Activated T-cell treated with anti-CD3 and anti-CD28 coated beads, Interleukin-2, amount 50 U/mL, for 4 hours (primary cell): ENCODE measurements around the gene DNMT3L. TPM values are rescaled to one million over a fixed set of nuclear protein-coding genes. Genes with fewer than 3 reads are reported as not detected.

Experiments used
- ATAC-seq, 2 donors: fragments of 200-7000 bp; cut with Tn5 transposase; one replicate each; pipeline ENCODE4 v1.10.0; 2021
- DNase-seq: peaks from one replicate; pipeline ENCODE4 v3.0.0-alpha.2; 2020
- H3K27me3 Mint-ChIP-seq: one replicate; pipeline ENCODE4 v1.8.0; 2021; ENCODE audit warnings: low read depth, mixed read lengths
- H3K36me3 Mint-ChIP-seq: one replicate; pipeline ENCODE4 v1.8.0; 2022; ENCODE audit warnings: mixed read lengths; ENCODE audit not compliant: insufficient read depth
- H3K4me1 Mint-ChIP-seq: one replicate; pipeline ENCODE4 v1.8.0; 2021; ENCODE audit warnings: low read depth, mixed read lengths
- H3K4me3 Mint-ChIP-seq: one replicate; pipeline ENCODE4 v1.8.0; 2021; ENCODE audit warnings: mild to moderate bottlenecking, moderate library complexity, mixed read lengths
- H3K9me3 Mint-ChIP-seq: one replicate; pipeline ENCODE4 v1.8.0; 2021; ENCODE audit warnings: mixed read lengths
- total RNA-seq, 3 donors: library from RNA; stranded (reverse); gene quantifications; one replicate each; pipeline ENCODE4 v1.2.1, GENCODE V29; 2021

Gene DNMT3L
- total RNA-seq, 3 donors from 2014 or later, result not detected

DNA sequence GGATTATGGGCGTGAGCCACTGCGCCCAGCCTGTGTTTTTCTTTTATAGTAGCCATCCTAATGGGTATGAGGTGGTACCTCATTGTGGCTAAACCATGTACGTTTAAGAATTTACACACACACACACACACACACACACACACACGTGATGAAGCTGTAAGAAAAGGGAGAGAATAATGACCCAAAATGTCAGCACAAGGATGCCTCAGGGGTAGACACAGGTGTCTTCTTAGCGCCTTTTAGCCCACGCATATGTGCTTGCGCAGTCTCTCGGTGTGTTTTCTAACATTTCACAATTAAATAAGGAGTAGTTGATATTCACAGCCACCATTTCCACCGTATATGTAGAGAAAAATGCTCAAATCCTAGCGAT, 37.4 kb upstream of the DNMT3L start:
- Mint-ChIP-seq H3K27me3 (no peaks in the 10 kb centered on the region), H3K9me3 (no peaks in the 10 kb centered on the region), H3K36me3 (no peaks in the 10 kb centered on the region), H3K4me3 (peak overlapping the region; percentile 84), H3K4me1 (peaks cover 54% of the 10 kb centered on the region)
- ATAC-seq, result peak; percentile 1 to 3
- no peak for DNase-seq

DNA sequence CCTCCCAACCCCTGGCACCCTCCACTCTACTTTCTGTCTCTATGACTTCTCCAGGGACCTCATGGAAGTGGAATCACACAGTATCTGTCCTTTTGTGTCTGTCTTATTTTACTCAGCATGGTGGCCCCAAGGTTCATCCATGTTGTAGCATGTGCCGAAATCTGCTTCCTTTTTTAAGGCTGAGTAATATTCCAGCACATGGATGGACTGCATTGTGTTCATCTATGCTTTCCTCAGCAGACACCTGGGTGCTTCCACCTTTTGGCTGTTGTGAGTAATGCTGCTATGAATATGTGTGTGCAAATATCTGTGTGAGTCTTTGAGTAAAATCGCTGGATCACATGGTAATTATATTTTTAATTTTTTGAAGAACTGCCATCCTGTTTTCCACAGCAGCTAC, 36.6 kb upstream of the DNMT3L start:
- H3K4me1 Mint-ChIP-seq, result peaks cover 47% of the 10 kb centered on the region
- no peaks in the 10 kb centered on the region for H3K27me3 Mint-ChIP-seq
- H3K9me3 Mint-ChIP-seq, result no peaks in the 10 kb centered on the region
- H3K4me3 Mint-ChIP-seq, result peak overlapping the region; percentile 35
- no peak for ATAC-seq
- H3K36me3 Mint-ChIP-seq, result no peaks in the 10 kb centered on the region
- DNase-seq, result no peak

DNA sequence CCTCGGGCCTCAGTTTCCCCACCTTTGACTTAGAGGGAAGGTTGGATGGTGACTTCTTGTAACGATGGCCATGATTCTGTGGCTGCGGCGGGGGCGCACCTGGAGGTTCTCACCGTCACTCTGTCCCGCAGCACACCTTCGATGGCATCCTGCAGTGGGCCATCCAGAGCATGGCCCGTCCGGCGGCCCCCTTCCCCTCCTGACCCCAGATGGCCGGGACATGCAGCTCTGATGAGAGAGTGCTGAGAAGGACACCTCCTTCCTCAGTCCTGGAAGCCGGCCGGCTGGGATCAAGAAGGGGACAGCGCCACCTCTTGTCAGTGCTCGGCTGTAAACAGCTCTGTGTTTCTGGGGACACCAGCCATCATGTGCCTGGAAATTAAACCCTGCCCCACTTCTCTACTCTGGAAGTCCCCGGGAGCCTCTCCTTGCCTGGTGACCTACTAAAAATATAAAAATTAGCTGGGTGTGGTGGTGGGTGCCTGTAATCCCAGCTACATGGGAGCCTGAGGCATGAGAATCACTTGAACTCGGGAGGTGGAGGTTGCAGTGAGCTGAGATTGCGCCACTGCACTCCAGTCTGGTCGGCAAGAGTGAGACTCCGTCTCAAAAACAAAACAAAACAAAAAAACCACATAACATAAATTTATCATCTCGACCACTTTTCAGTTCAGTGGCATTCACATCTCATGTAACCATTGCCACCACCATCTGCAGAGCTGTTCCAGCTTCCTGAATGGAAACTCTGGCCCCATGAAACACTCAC, 36.0 kb upstream of the DNMT3L start:
- H3K27me3 Mint-ChIP-seq, result no peaks in the 10 kb centered on the region
- H3K4me1 Mint-ChIP-seq, result peaks cover 46% of the 10 kb centered on the region
- DNase-seq, result peak; percentile 70
- peak; percentile 29 for ATAC-seq
- H3K4me3 Mint-ChIP-seq, result no peak overlapping the region
- H3K36me3 Mint-ChIP-seq, result no peaks in the 10 kb centered on the region
- no peaks in the 10 kb centered on the region for H3K9me3 Mint-ChIP-seq

DNA sequence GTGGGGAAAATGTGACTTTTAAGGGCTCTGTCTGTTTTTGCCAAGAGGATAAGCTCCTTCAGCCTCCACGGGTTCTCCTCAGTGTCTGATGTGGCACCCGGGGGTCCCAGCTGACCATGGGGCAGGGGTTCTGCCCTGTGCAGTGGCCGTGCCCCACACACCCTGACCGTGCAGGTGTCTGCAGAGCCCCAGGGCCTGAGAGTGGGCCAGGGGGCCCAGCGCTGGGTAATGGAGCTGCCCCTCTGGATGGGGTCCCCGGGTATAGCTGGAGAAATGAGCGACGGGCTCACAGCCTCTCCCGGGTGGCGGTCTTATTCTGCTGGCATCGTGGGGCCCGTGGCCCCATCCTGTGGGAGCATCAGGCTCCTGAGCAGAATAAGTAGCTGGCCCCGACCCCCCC, 35.2 kb upstream of the DNMT3L start:
- ATAC-seq, result no peak

DNA sequence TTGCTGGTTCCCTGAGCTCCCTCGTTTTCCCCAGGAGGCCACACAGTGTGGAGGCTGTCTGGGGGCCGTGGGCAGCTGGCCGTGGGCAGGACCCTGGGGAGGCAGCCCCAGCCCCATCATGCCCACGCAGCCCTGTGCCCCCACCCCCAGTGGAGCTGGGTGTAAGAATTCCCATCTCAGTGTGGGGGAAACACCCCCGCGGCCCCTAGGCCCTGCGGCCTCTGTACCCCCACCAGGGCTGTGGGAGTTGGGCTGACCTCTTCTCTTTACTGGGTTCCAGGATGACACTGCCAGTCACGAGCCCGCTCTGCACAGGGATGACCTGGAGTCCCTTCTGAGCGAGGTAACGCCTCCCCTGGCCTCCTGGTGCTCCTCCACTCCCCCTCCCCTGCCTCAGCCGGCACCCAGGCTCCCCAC, 34.4 kb upstream of the DNMT3L start:
- H3K4me3 Mint-ChIP-seq, result no peak overlapping the region
- no peaks in the 10 kb centered on the region for H3K27me3 Mint-ChIP-seq
- peaks cover 32% of the 10 kb centered on the region for H3K4me1 Mint-ChIP-seq
- H3K36me3 Mint-ChIP-seq, result no peaks in the 10 kb centered on the region
- no peaks in the 10 kb centered on the region for H3K9me3 Mint-ChIP-seq
- no peak for ATAC-seq
- DNase-seq, result no peak

More for the DNA sequence above, 35.2 kb upstream of the DNMT3L start:
- Mint-ChIP-seq H3K4me1 (peaks cover 40% of the 10 kb centered on the region), H3K9me3 (no peaks in the 10 kb centered on the region), H3K27me3 (no peaks in the 10 kb centered on the region), H3K4me3 (no peak overlapping the region), H3K36me3 (no peaks in the 10 kb centered on the region)
- no peak for DNase-seq

DNA sequence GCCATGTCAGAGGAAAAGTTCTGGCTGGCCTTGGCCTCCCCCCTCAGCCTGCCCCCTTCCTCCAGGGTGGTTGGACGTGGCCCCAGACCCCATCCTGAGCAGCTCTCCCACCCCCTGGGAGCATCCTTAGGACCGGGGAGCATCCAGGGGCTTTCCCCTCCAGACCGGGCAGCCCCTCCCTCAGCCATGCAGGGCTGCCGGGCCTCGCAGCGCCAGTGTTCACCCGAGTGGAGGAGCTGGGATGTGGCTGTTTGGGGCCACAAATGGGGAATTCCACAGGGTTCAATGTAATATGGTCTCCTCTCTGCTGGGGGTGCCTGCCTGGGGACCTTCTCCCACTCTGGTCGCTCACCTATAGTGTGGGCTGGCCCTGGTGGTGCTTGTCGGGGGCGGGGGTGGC, 33.9 kb upstream of the DNMT3L start:
- Mint-ChIP-seq H3K4me1 (peaks cover 27% of the 10 kb centered on the region), H3K36me3 (no peaks in the 10 kb centered on the region), H3K27me3 (no peaks in the 10 kb centered on the region), H3K9me3 (no peaks in the 10 kb centered on the region), H3K4me3 (no peak overlapping the region)
- DNase-seq (no peak), ATAC-seq (no peak)

DNA sequence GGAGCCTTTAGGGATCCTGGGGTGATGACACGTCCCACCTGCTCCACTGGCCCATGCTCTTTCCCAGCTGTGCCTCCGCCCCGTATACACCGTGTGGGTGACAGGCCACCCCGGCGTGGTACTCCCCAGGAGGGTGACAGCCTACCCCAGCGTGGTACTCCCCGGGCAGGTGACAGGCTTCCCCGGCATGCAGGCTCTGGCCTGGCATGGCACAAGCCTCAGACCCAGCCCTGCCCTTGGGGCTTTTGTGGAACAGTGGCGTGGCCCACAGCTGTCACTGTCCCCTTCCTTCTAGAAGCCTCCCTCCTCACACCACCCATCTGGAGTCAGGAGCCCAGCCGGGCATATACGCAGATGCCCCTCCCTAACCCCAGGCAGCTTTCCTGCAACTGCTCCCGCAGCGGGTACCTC, 33.5 kb upstream of the DNMT3L start:
- Mint-ChIP-seq H3K36me3 (no peaks in the 10 kb centered on the region), H3K4me3 (no peak overlapping the region), H3K9me3 (no peaks in the 10 kb centered on the region), H3K27me3 (no peaks in the 10 kb centered on the region), H3K4me1 (peaks cover 29% of the 10 kb centered on the region)
- DNase-seq (no peak), ATAC-seq (no peak)

DNA sequence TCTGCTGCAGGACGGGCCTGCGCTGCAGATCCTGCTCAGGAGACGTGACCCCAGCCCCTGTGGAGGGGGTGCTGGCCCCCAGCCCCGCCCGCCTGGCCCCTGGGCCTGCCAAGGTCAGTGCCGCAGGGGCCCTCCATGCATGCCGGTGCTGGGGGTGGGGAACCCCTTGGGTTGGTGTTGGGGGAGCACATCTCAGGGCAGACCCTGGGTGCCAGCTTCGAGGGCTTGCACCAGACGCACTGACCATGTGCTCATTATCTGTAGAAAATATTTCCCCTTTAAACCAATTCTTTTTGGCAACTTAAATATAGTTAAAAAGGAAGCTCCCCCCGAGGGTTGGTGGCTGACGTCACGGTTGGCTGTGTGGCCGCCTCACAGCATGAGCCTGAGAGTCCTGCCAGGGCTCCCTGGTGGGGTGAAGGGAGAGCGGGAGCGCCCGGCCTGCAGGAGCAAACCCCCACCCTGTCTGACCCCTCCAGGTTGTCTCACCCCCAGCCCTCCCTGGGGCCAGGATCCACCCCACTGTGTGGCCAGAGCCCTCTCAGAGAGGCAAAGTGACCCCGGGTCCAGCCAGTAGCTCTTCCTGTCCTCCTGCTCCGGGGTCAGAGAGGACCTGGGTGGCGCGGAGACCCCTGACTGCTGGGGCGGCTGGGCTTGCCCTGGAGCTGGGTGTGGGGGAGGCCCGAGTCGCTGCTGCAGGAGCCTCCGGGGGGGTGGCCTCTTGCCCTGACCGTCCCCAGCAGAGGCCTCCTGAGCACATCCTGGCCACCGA, 32.9 kb upstream of the DNMT3L start:
- H3K9me3 Mint-ChIP-seq, result no peaks in the 10 kb centered on the region
- ATAC-seq, result no peak

DNA sequence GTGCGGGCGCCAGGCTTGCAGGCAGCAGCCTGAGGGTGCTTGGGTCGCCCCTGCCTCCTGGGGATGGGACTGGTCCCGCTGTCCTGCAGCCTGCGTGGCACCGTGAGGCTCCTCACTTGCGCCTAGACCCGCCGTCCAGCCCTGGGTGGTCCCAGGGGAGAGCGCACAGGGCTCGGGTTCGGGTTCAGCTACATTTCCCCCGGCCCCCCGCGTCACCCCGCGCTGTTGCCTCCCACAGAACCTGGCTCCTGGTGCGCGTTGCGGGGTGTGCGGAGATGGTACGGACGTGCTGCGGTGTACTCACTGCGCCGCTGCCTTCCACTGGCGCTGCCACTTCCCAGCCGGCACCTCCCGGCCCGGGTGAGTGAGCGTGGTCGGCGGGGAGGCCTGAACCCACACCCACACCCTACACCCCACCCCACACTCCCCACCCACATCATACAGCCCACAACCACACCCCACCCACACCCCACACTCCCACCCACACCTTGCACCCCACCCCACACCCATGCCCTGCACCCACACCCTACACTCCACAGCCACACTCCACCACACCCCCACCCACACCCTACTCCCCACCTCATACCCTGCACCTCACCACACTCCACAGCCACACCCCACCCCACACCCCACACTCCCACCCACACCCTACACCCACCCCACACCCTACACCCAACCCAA, 32.0 kb upstream of the DNMT3L start:
- Mint-ChIP-seq H3K9me3 (no peaks in the 10 kb centered on the region), H3K27me3 (no peaks in the 10 kb centered on the region), H3K4me1 (peaks cover 24% of the 10 kb centered on the region), H3K36me3 (no peaks in the 10 kb centered on the region), H3K4me3 (no peak overlapping the region)
- ATAC-seq (peak; percentile 28 to 33), DNase-seq (no peak)

More for the DNA sequence above, 32.9 kb upstream of the DNMT3L start:
- Mint-ChIP-seq H3K4me3 (no peak overlapping the region), H3K36me3 (no peaks in the 10 kb centered on the region), H3K27me3 (no peaks in the 10 kb centered on the region), H3K4me1 (peaks cover 29% of the 10 kb centered on the region)
- no peak for DNase-seq

DNA sequence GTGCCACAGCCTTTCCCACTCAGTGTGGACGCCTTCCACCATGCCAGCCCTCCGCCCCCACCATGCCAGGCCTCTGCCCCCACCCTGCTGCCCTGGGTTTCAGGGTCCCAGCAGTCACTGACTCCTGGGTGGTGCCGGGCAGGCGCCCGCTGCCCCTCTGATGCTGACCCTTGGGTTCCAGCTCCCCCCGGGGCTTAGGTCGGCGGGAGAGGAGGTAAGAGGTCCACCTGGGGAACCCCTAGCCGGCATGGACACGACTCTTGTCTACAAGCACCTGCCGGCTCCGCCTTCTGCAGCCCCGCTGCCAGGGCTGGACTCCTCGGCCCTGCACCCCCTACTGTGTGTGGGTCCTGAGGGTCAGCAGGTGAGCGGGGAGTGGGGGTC, 31.1 kb upstream of the DNMT3L start:
- no peak overlapping the region for H3K4me3 Mint-ChIP-seq
- no peaks in the 10 kb centered on the region for H3K36me3 Mint-ChIP-seq
- peaks cover under 1% of the 10 kb centered on the region for H3K27me3 Mint-ChIP-seq
- no peak for ATAC-seq
- no peaks in the 10 kb centered on the region for H3K9me3 Mint-ChIP-seq
- no peak for DNase-seq
- H3K4me1 Mint-ChIP-seq, result peaks cover 15% of the 10 kb centered on the region

DNA sequence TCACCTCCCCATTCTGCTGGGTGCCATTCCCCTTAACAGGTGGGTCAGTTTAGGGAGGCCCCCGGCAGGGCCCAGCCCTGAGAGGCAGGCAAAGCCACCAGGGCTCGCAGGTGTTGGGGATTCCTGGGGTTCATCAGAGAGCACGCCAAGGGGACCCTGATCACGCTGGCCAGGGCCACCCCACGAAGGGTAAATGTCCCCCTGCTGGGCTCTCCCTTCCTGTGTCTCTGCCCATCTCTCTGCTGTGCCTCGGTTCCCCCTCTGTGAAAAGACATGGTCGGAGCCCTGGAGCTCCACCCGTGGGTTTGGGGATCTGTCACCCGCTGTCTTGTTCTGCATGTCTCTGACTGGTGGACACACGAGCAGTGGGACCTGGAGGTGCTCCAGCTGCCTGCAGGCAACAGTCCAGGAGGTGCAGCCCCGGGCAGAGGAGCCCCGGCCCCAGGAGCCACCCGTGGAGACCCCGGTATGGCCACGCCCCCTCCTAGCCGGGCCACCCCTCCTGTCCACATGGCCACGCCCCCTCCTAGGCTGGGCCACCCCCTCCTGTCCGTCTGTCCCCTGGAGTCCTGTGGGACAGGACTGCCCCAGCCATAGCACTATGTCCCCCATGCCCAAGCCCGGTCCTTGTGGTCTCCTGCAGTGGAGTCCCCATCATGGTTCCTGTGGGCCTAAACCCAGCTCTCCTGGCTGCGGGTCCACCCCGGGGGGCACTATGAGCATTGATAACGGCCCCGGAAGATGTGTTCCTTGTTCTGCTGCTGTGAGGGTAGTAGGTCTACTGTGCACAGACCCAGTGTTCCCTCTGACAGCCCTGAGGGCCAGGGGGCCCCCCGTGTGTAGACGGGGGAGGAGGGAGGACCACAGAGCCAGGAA, 30.5 kb upstream of the DNMT3L start:
- no peak for ATAC-seq
- Mint-ChIP-seq H3K27me3 (peaks cover 2% of the 10 kb centered on the region), H3K4me1 (peaks cover 9% of the 10 kb centered on the region), H3K9me3 (no peaks in the 10 kb centered on the region), H3K4me3 (no peak overlapping the region), H3K36me3 (no peaks in the 10 kb centered on the region)
- no peak for DNase-seq

DNA sequence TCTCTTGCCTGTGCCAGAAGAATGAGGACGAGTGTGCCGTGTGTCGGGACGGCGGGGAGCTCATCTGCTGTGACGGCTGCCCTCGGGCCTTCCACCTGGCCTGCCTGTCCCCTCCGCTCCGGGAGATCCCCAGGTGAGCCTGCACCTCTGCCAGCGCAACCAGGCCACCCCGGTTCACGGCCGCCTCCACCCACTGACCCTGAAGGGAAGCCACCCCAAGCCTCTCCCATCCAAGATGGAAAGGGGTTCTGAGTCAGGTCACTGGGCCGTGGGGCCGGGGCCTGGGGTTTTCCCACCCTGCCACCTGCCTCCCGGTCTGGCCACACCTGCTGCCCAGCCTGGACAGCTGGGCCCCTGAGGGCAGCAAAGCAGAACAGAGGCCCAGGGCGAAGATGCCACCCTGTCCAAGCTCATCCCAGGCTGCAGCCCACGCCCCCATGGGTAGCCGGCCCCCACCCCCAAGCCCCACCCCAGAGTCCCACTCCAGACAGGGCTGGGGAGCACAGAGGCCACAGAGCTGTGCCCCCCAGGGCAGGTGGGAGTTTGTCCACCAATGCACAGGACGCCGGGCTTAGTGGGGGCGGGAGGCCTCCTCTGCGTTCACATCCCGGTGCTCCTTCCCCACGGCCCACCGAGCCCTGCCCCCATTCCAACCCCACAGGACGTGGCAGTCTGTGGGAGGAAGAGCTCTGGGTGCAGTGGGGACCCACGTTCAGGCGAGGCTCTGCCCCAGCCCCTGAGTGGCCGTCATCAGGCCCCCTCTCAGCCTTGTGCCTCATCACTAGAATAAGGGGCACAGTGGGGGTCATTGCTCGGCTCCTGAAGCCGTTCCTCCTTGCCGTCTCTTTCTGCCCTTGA, 29.6 kb upstream of the DNMT3L start:
- H3K36me3 Mint-ChIP-seq, result no peaks in the 10 kb centered on the region
- peaks cover 9% of the 10 kb centered on the region for H3K4me1 Mint-ChIP-seq
- H3K9me3 Mint-ChIP-seq, result no peaks in the 10 kb centered on the region
- H3K27me3 Mint-ChIP-seq, result peaks cover 2% of the 10 kb centered on the region
- no peak for DNase-seq
- H3K4me3 Mint-ChIP-seq, result no peak overlapping the region
- no peak for ATAC-seq

DNA sequence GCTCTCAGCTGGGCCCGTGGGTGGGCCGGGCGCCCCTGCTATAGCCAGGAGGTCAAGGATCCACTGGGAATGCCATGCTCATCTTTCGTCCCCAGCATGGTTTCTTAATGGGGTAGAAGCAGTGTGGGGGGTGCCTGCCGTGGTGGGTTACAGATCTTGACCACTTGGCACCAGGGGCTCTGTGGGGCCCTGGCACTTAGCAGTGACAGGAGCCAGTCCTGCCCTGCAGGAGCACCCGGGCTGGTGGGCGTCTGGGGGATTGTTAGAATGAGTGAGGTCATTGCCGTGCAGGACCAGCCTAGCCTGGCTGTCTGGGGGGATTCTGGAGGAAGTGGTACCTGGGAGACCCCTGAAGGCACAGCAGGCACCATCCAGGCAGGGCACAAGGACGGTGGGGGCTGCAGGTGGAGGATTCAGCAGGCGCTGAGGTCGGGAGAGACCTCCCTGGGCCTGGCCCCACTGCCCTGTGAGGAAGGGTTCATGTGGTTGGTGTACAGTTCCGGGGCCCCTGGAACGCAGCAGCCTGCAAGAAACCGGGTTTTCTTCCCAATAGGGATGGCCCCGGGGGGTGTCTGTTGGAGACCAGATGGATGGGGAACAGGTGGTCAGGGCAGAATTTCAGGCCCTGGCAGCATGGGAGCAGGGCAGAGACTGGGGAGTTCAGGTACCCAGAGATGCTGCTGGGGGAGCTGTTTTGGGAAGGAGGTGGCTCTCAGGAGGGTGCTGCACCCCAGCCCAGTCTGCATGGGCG, 28.8 kb upstream of the DNMT3L start:
- Mint-ChIP-seq H3K4me3 (no peak overlapping the region), H3K27me3 (peaks cover 2% of the 10 kb centered on the region), H3K4me1 (peaks cover 9% of the 10 kb centered on the region), H3K36me3 (no peaks in the 10 kb centered on the region), H3K9me3 (no peaks in the 10 kb centered on the region)
- ATAC-seq, result no peak
- no peak for DNase-seq
